ENCODE results near the gene SLC24A3. TPM values are rescaled to one million over a fixed set of nuclear protein-coding genes. Genes with fewer than 3 reads are reported as not detected.

The SLC24A3 gene
- total and polyA plus RNA-seq, 2 donors from 2014 or later, result 0.86 to 5.2 TPM

GRCh38 chr20:19429538-19429937 is 217.1 kb downstream of the SLC24A3 start:
- H3K27me3 ChIP-seq (ENCODE audit: control insufficient read depth, insufficient read depth, low read length), result no peaks in the 10 kb centered on the region
- peaks cover 0 to 1% (median 0%) of the 10 kb centered on the region in 3 donors for H3K9me3 ChIP-seq (ENCODE audit: control insufficient read depth in 2 of 3, insufficient read depth in 1 of 3, low read length in 3 of 3)
- peak in 1 of 5 donors; percentile 48 for DNase-seq
- intact Hi-C loops (cut with DNase I), result no loop called here
- no peak overlapping the region for H3K9ac ChIP-seq (ENCODE audit: low read length in 3 of 3)
- H3K4me3 ChIP-seq (ENCODE audit: low read length in 3 of 3), result no peak overlapping the region
- peaks cover 0 to 6% (median 2%) of the 10 kb centered on the region in 3 donors for H3K4me1 ChIP-seq (ENCODE audit: control insufficient read depth in 2 of 3, insufficient read depth in 2 of 3, low read depth in 1 of 3, low read length in 3 of 3)
- no peak overlapping the region for H3K27ac ChIP-seq (ENCODE audit: low read depth in 2 of 2, low read length in 2 of 2)
- FAIRE-seq, result no peak
- no peaks in the 10 kb centered on the region for H3K36me3 ChIP-seq (ENCODE audit: control insufficient read depth in 2 of 3, insufficient read depth in 3 of 3, low read length in 3 of 3)
- no peak for TF ChIP-seq CTCF (IDR thresholded peaks at IDR 0.05; ENCODE audit: borderline replicate concordance, extremely low read depth, insufficient read depth)

- Histone ChIP-seq H3K4me1 (ENCODE audit: control insufficient read depth in 2 of 3, insufficient read depth in 2 of 3, low read depth in 1 of 3, low read length in 3 of 3) (peaks cover 0 to 6% (median 2%) of the 10 kb centered on the region in 3 donors), H3K27ac (ENCODE audit: low read depth in 2 of 2, low read length in 2 of 2) (no peak overlapping the region), H3K9me3 (ENCODE audit: control insufficient read depth in 2 of 3, insufficient read depth in 1 of 3, low read length in 3 of 3) (peaks cover 0 to 1% (median 0%) of the 10 kb centered on the region in 3 donors), H3K36me3 (ENCODE audit: control insufficient read depth in 2 of 3, insufficient read depth in 3 of 3, low read length in 3 of 3) (no peaks in the 10 kb centered on the region), H3K27me3 (ENCODE audit: control insufficient read depth, insufficient read depth, low read length) (no peaks in the 10 kb centered on the region), H3K4me3 (ENCODE audit: low read length in 3 of 3) (no peak overlapping the region), H3K9ac (ENCODE audit: low read length in 3 of 3) (no peak overlapping the region)
- FAIRE-seq (no peak), DNase-seq (no peak)
- TF ChIP-seq CTCF (IDR thresholded peaks at IDR 0.05; ENCODE audit: borderline replicate concordance, extremely low read depth, insufficient read depth), result no peak
- intact Hi-C loops (cut with DNase I), result no loop called here
Observed at GRCh38 chr20:19430641-19431315, 218.3 kb downstream of the SLC24A3 start.

- no peak for TF ChIP-seq CTCF (IDR thresholded peaks at IDR 0.05; ENCODE audit: borderline replicate concordance, extremely low read depth, insufficient read depth)
- peaks cover 0 to 6% (median 2%) of the 10 kb centered on the region in 3 donors for H3K4me1 ChIP-seq (ENCODE audit: control insufficient read depth in 2 of 3, insufficient read depth in 2 of 3, low read depth in 1 of 3, low read length in 3 of 3)
- no peak for DNase-seq
- H3K9ac ChIP-seq (ENCODE audit: low read length in 3 of 3), result no peak overlapping the region
- no peak overlapping the region for H3K4me3 ChIP-seq (ENCODE audit: low read length in 3 of 3)
- no peak overlapping the region for H3K27ac ChIP-seq (ENCODE audit: low read depth in 2 of 2, low read length in 2 of 2)
- H3K9me3 ChIP-seq (ENCODE audit: control insufficient read depth in 2 of 3, insufficient read depth in 1 of 3, low read length in 3 of 3), result peaks cover 0 to 1% (median 0%) of the 10 kb centered on the region in 3 donors
- intact Hi-C loops (cut with DNase I), result no loop called here
- no peaks in the 10 kb centered on the region for H3K36me3 ChIP-seq (ENCODE audit: control insufficient read depth in 2 of 3, insufficient read depth in 3 of 3, low read length in 3 of 3)
- FAIRE-seq, result no peak
- no peaks in the 10 kb centered on the region for H3K27me3 ChIP-seq (ENCODE audit: control insufficient read depth, insufficient read depth, low read length)
Observed at GRCh38 chr20:19431316-19431700, 218.9 kb downstream of the SLC24A3 start.

All from kidney (tissue), 14 donors.